ENCODE measurements around the gene CASP8.
"Not testable (repeated sequence)": the region's sequence is repeated elsewhere in the genome, so short reads cannot be mapped to it uniquely, and the experiment has no call there.

CASP8 gene

DNA sequence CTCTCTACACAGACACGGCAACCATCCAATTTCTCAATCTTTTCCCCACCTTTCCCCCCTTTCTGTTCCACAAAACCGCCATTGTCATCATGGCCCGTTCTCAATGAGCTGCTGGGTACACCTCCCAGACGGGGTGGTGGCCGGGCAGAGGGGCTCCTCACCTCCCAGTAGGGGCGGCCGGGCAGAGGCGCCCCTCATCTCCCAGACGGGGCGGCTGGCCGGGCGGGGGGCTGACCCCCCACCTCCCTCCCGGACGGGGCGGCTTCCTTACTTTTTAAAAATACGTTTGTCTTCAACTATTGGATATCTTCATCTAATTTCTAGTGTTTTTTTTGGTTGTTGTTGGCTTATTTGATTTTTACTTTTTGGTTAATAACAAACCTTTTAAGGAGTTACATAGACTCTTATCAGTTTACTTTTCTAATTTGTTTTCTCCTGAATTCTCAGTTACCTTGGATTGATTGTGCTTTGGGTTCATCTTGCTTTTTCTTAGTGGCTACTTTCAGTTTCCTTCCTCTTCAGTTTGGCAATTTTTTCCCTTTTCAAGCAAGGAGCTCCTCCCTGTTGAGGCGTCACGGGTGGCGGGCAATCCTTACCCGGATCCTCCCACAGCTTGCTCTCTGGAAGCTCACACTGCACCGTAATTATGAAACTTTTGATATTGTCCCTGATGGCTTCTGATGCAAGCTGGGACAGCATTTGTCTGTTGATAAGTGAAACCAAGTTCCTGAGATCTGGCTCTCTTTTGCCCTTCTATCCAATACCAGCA is 21.0 kb upstream of the CASP8 start:
- not testable (repeated sequence) for H3K27ac ChIP-seq; DNase-seq (ENCODE audit: low read depth, low spot score)

DNA sequence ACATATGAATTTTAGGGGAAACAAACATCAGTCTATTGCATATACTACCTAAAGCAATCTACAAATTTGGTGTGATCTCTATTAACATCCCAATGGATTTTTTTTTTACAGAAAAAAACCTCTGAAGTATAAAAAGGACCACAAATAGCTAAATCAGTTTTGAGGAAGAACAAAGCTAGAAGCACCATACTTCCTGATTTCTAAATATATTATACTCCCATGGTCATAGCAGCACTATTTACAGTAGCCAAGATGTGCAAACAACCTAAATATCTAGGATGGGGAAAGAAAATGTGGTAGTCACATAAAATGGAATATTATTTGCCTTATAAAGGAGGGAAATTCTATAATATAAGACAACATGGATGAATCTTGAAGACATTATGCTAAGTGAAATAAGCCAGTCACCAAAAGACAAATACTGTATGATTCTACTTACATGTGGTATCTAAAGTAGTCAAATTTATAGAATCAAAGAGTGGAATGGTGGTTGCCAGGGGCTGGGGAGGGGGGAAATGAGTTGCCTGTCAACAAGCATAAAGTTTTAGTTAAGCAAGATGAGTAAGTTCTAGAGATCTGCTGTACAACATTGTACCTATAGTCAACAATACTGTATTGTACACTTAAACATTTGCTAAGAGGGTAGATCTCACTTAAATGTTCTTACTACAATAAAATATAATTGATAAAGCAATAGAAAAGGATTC is 17.6 kb upstream of the CASP8 start:
- no peak for DNase-seq (ENCODE audit: low read depth, low spot score)
- no peak overlapping the region for H3K27ac ChIP-seq

GRCh38 chr2:201244829-201245228 is 15.5 kb upstream of the CASP8 start:
- DNase-seq (ENCODE audit: low read depth, low spot score) = no peak
- H3K27ac ChIP-seq = no peak overlapping the region

DNA sequence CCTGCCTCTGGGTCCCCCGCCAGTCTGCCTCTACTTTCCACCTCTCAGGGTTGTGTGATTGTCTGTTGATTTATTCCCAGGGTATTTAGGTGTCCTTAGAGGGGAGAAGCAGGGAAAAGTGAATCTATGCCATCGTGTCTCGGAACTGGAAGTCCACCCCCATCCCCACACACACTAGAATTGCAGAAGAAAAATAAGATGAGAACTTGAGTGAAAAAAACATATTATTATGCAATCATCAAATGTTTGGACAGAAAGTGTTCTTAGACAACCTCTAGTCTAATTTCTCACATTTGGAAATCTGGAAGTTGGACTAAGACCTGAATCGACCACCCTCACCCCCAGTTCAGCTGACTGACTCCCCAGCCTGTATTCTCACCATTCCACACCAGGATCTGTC is 14.1 kb upstream of the CASP8 start:
- H3K27ac ChIP-seq = no peak overlapping the region
- DNase-seq (ENCODE audit: low read depth, low spot score) = no peak

DNA sequence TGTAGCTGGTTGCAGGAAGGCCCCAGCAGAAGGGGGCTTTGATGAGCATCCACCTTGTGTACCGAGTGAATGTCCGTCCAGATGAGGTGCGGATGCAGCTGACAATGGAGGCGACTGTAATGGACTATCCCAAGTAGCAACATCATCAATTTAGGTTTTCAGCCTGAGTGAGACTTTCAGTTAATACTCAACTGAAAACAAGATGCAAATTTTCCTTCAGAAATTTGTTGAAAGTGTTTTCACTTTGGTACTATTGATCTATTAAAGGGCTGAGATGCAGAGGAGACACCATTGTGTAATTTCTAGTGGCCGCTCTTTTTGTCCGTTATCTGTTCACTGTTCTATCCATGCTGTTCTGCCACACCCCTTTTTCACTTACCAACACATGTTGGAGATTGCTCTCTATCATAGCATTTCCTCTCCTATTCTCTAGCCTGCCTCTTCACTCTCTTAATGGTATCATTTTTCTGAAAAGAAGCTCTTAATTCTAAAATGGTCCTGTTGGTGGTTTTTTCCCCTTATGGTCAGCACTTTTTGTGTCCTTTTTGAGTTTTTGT is 12.0 kb upstream of the CASP8 start:
- H3K27ac ChIP-seq = no peak overlapping the region
- no peak for DNase-seq (ENCODE audit: low read depth, low spot score)

DNA sequence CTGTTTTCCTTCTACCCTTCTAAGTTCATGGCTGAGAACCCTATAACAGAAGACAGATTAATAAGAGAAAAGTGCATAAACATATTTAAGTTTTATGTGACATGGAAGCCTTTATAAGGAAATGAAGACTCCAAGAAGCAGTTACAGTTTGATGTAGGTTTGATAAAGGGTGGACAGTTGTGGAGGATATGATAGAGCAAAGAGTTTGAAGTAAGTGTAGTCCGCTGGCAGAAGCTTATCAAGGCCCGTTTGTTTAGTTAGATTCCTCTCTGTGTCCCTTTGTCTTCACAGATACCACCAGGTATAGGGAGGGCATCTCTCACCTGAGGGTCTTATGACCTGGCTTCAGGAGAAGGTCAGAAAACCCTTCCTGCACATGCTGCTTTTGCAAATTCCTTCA is 10.4 kb upstream of the CASP8 start:
- no peak overlapping the region for H3K27ac ChIP-seq
- no peak for DNase-seq (ENCODE audit: low read depth, low spot score)

DNA sequence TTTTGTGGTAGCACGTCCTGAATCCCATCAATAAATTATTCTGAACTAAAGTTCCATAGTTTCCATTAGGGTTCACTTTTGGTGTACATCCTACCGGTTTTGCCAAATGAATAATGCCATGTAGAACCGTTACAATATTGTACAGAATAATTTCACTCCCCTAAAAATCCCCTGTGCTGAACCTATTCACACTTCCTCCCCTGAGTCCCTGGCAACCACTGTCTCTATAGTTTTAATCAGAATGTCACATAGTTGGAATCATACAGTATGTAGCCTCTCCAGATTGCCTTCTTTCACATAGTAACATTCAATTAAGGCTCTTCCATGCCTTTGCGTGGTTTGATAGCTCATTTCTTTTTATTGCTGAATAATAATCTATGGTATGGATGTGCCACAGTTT is 9.6 kb upstream of the CASP8 start:
- no peak for DNase-seq (ENCODE audit: low read depth, low spot score)
- H3K27ac ChIP-seq = no peak overlapping the region

- H3K27ac ChIP-seq = no peak overlapping the region
These were observed 6.1 kb upstream of the CASP8 start for GRCh38 chr2:201254081-201254730.

GRCh38 chr2:201255408-201256033 is 4.8 kb upstream of the CASP8 start:
- peak overlapping the region; percentile 25 for H3K27ac ChIP-seq
- DNase-seq (ENCODE audit: low read depth, low spot score) = no peak

More at GRCh38 chr2:201254081-201254730, 6.1 kb upstream of the CASP8 start:
- no peak for DNase-seq (ENCODE audit: low read depth, low spot score)

- H3K27ac ChIP-seq = peak overlapping the region; percentile 25
- no peak for DNase-seq (ENCODE audit: low read depth, low spot score)
These were observed 4.3 kb upstream of the CASP8 start for GRCh38 chr2:201256082-201256481.

DNA sequence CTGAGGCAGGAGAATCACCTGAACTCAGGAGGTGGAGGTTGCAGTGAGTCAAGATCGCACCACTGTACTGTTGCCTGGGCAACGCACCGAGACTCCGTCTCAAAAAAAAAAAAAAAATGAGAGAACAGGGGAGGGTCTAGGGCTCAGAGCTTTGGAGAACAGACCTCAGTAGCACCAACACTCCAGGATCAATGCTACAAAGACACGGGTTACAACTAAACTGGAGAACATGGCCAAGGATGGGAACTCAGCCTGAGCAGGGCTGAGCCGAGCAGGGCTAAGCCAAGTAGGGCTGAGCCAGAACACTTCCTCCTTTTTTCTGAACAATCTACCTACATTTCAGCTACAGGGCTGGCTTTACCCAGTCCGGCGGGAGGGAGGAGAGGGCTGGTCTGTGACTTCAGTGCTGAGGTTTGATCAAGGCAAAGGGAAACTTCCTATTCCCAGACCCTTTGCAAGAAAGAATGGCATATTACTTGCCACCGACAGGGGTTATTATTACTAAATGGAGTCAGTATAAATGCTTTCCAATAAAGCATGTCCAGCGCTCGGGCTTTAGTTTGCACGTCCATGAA is 2.9 kb upstream of the CASP8 start:
- H3K27ac ChIP-seq = peak overlapping the region; percentile 97
- DNase-seq (ENCODE audit: low read depth, low spot score) = no peak

DNA sequence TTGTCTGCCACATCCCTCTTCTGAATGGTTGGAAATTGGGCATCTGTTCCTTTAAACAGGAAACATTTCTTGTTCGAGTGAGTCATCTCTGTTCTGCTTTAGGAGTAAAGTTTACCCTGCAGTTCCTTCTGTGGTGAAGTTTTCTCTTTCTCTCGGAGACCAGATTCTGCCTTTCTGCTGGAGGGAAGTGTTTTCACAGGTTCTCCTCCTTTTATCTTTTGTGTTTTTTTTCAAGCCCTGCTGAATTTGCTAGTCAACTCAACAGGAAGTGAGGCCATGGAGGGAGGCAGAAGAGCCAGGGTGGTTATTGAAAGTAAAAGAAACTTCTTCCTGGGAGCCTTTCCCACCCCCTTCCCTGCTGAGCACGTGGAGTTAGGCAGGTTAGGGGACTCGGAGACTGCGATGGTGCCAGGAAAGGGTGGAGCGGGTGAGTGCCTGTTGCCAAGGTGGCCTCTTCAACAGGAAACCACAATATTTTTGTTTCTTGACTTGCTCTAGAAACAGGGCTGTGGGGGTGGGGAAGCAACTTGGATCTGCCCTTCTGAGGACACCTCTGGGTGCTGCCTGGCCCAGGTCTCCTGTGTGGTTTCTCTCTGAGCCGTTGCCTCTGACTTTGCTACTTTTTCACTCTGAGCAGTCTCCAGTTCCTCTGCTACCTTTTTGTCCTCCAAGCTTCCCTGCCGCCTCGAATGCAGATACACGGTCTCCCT is 2.2 kb upstream of the CASP8 start:
- peak; percentile 37 for DNase-seq (ENCODE audit: low read depth, low spot score)
- H3K27ac ChIP-seq = peak overlapping the region; percentile 97

DNA sequence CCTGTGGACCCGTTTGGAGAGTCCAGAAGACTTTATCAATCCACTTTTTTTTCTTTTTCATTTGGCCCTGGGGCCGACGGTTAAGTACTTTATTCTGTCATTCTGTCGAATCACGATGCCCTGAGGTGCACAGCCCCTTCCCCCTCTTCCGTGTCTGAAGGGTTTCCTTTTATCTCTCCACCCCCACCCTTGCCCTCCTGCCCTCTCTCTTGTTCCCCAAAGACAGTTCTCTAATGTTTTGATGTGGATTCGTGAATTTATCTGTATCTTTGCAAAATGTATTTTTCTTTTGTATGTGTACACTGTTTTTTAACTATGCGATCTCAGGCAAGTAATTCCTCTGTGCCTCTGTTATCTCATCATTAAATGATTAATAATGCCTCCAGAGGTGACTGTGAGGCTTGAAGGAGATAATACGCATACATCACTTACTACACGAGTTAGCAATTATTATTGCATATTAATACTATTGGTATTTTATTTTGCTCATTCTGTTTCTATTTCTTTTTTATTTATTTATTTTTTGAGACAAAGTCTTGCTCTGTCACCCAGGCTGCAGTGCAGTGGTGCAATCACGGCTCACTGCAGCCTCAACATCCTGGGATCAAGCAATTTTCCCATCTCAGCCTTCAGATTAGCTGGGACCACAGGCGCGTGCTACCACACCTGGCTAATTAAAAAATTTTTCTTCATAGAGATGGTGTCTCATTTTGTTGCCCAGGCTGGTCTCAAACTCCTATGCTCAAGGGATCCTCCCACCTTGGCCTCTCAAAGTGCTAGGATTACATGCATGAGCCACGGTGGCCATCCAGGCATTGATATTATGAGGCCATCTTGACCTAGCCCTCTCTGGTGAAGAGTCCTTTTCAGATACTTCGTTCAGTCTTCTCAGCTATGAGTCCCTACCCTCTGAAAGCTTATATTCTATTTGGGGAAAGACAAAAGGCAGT is 1.4 kb upstream of the CASP8 start:
- peak overlapping the region; percentile 97 for H3K27ac ChIP-seq
- DNase-seq (ENCODE audit: low read depth, low spot score) = no peak

DNA sequence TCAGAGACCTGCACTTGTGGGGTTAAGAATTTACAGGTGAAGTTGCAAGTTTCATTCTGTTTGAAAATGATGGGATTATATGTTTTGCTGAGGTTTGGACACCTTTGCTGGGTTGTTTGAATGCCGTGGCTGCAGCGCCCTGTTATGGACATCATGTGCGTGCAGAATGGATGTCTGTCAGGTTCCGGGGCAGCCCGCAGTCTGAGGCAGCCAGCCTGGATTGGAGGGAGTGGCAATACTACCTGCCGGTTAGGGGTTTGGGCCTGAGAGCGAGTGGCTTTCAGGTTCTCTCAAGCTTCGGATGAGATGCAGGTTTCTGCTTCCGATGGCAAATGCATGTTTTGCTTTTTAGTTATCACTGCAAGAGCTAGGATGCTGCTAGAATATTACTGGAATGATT is 1.1 kb downstream of the CASP8 start:
- H3K27ac ChIP-seq = no peak overlapping the region
- DNase-seq (ENCODE audit: low read depth, low spot score) = no peak

DNA sequence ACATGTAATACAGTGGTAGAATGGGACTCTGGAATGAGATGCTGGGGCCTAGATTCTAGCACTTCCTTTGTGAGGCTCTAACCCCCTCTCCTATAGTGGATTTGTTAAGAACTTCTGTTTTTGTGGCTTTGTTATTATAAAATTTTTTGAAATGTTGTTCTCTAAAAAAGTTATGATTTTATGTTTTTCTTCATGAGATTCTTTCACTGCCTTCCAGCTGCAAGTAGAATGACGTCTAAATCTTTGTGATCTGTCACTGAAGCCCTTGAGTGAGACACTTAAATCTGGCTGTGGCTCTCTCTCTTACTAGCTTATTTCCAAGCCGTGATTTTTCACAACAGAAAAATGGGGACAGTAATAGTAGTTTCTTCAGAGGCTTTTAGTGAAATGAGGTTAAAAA is 1.6 kb downstream of the CASP8 start:
- no peak for DNase-seq (ENCODE audit: low read depth, low spot score)
- no peak overlapping the region for H3K27ac ChIP-seq

- DNase-seq (ENCODE audit: low read depth, low spot score) = no peak
- no peak overlapping the region for H3K27ac ChIP-seq
These were observed 2.4 kb downstream of the CASP8 start for GRCh38 chr2:201262718-201263117.

DNA sequence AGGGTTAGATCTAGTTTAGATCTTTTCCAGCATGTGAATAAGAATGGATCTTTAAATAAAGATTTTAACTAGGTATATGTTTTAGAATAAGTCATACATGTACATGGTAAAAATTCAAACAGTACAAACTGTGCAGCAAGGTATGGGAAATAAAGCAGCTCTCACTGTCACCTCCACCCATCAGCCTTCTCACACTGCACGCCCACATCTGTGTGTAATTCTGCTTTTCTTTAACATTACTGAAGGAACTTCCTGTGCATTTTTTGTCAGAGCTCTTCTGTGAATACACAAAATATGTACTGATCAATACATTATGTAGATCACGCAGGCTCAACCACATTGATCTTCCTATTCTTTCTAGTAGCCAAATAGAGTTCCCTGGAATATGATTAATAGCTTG is 3.4 kb downstream of the CASP8 start:
- H3K27ac ChIP-seq = no peak overlapping the region
- DNase-seq (ENCODE audit: low read depth, low spot score) = no peak

DNA sequence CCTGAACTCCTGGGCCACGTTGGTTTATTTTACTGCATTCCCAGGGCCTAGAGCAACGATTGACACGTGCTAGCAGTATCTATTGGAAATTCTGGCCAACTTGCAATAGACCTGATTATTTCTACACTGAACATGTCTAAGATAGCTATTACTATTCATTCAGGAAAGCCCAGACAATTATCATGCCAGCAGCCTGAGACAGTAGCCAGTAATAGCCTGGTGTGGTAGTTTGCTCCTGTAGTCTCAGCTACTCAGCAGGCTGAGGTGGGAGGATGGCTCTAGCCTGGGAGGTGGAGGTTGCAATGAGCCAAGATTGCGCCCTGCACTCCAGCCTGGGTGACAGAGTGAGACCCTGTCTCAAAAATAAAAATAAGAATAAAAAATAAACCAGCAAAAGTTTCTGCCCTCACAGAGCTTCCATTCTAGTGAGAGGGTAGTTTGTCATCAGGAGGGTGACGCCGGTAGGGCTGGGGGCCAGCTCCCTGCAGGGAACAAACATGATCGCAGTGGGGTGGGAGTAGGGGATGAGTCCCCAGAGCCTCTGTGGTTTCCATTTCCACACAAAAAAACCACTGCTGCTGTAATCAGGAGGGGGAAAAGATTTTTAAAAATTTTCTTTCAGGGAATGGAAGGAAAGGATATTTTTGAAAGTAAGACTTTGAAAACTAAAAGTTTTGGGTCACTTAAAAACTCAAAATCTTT is 4.3 kb downstream of the CASP8 start:
- no peak for DNase-seq (ENCODE audit: low read depth, low spot score)
- H3K27ac ChIP-seq = no peak overlapping the region
